WTC11 (cell line): ENCODE data around the gene HBG1. TPM values are rescaled to one million over a fixed set of nuclear protein-coding genes. Genes with fewer than 3 reads are reported as not detected.

ENCODE experiments used
- ATAC-seq: fragments of 200-7000 bp; cut with Tn5 transposase; 2 replicates; pipeline ENCODE4 v1.10.0; 2021; ENCODE audit warnings: mild to moderate bottlenecking, moderate library complexity
- CTCF ChIA-PET: fragments of 300-600 bp; sonication (Branson Sonifier 250); formaldehyde crosslinking; loops from one replicate; lab custom pipeline; 2021; ENCODE audit warnings: antibody characterized with exemption; lab: Charles Lee
- POLR2A ChIA-PET: fragments of 350-600 bp; sonication (Branson Sonifier 250); formaldehyde crosslinking; loops from one replicate; lab custom pipeline; 2021; ENCODE audit warnings: antibody characterized with exemption; lab: Charles Lee
- DNase-seq: peaks from one replicate; pipeline ENCODE4 v3.0.0; 2021; ENCODE audit warnings: low spot score
- H3K27ac Mint-ChIP-seq: 2 replicates; pipeline ENCODE4 v1.8.0; 2021; ENCODE audit warnings: mixed read lengths
- H3K27me3 Mint-ChIP-seq: 2 replicates; pipeline ENCODE4 v1.8.0; 2021; ENCODE audit warnings: low read depth, mild to moderate bottlenecking, moderate library complexity, mixed read lengths
- H3K36me3 Mint-ChIP-seq: 2 replicates; pipeline ENCODE4 v1.8.0; 2021; ENCODE audit warnings: mixed read lengths
- H3K4me1 Mint-ChIP-seq: 2 replicates; pipeline ENCODE4 v1.8.0; 2022; ENCODE audit warnings: mixed read lengths
- H3K4me3 Mint-ChIP-seq: 2 replicates; pipeline ENCODE4 v1.8.0; 2021; ENCODE audit warnings: mild to moderate bottlenecking, moderate library complexity, mixed read lengths
- H3K9me3 Mint-ChIP-seq: 2 replicates; pipeline ENCODE4 v1.8.0; 2021; ENCODE audit warnings: mixed read lengths
- ARID4B ChIP-seq: sonication (generic); formaldehyde crosslinking; IDR thresholded peaks from 2 replicates; pipeline ENCODE4 v1.8.0; 2023; ENCODE audit warnings: missing genetic modification reagents, mild to moderate bottlenecking, borderline replicate concordance
- E2F5 ChIP-seq: sonication (generic); formaldehyde crosslinking; IDR thresholded peaks from 2 replicates; pipeline ENCODE4 v1.8.1; 2022; ENCODE audit warnings: mild to moderate bottlenecking, moderate library complexity, missing genetic modification reagents
- FOXJ3 ChIP-seq: sonication (generic); formaldehyde crosslinking; IDR thresholded peaks from 2 replicates; pipeline ENCODE4 v1.9.0; 2021; ENCODE audit warnings: missing genetic modification reagents, mild to moderate bottlenecking, borderline replicate concordance
- HMGA2 ChIP-seq: fragments of 250-450 bp; sonication (Bioruptor Pico); IDR thresholded peaks from 2 replicates; pipeline ENCODE4 v1.4.0; 2021; ENCODE audit warnings: mild to moderate bottlenecking, moderate library complexity
- NR2C2 ChIP-seq: sonication (generic); formaldehyde crosslinking; IDR thresholded peaks from 2 replicates; pipeline ENCODE4 v1.8.0; 2022; ENCODE audit warnings: mild to moderate bottlenecking, missing genetic modification reagents
- OVOL2 ChIP-seq: fragments of 250-450 bp; sonication (Bioruptor Pico); IDR thresholded peaks from 2 replicates; pipeline ENCODE4 v1.9.0; 2021; ENCODE audit warnings: mild to moderate bottlenecking, borderline replicate concordance
- TEAD4 ChIP-seq: sonication (generic); formaldehyde crosslinking; IDR thresholded peaks from 2 replicates; pipeline ENCODE4 v1.8.0; 2022; ENCODE audit warnings: mild to moderate bottlenecking, missing genetic modification reagents
- TP53 ChIP-seq: sonication (generic); formaldehyde crosslinking; IDR thresholded peaks from 2 replicates; pipeline ENCODE4 v1.8.1; 2023; ENCODE audit warnings: mild to moderate bottlenecking, missing genetic modification reagents
- ZBTB21 ChIP-seq: sonication (generic); formaldehyde crosslinking; IDR thresholded peaks from 2 replicates; pipeline ENCODE4 v1.8.1; 2023; ENCODE audit warnings: mild to moderate bottlenecking, missing genetic modification reagents, borderline replicate concordance
- ZMAT4 ChIP-seq: fragments of 250-450 bp; sonication (Bioruptor Pico); IDR thresholded peaks from 2 replicates; pipeline ENCODE4 v1.9.0; 2021; ENCODE audit warnings: mild to moderate bottlenecking
- ZNF121 ChIP-seq: sonication (generic); formaldehyde crosslinking; IDR thresholded peaks from 2 replicates; pipeline ENCODE4 v1.8.0; 2023; ENCODE audit warnings: missing genetic modification reagents
- ZNF416 ChIP-seq: fragments of 250-450 bp; sonication (Bioruptor Pico); IDR thresholded peaks from 2 replicates; pipeline ENCODE4 v1.9.0; 2021; ENCODE audit warnings: mild to moderate bottlenecking, inconsistent platforms
- total RNA-seq: library from RNA; stranded (reverse); gene quantifications from 3 replicates; pipeline ENCODE4 v1.2.3, GENCODE V29; 2021
- TF ChIP-seq, protein P1 (sequence below): sonication (generic); formaldehyde crosslinking; IDR thresholded peaks from 2 replicates; pipeline ENCODE4 v1.8.1; 2022; ENCODE audit warnings: low read depth, missing genetic modification reagents, borderline replicate concordance
- TF ChIP-seq, protein P2 (sequence below): fragments of 200-600 bp; IDR thresholded peaks from 2 replicates; pipeline ENCODE4 v1.8.0; 2022; ENCODE audit warnings: antibody characterized with exemption
- TF ChIP-seq, protein P3 (sequence below): sonication (generic); formaldehyde crosslinking; IDR thresholded peaks from 2 replicates; pipeline ENCODE4 v1.8.0; 2023; ENCODE audit warnings: mild to moderate bottlenecking, missing genetic modification reagents

The HBG1 gene
- total RNA-seq, 1 experiment from 2014 or later: 3.4 TPM

- H3K27ac Mint-ChIP-seq: no peak overlapping the region
- POLR2A ChIA-PET: no interaction called here
- CTCF ChIA-PET: interaction anchor here (0.7 kb wide), 1 partner anchor 16 kb away, joined by 3 read pairs; no protein-coding TSS in a partner anchor
- no peaks in the 10 kb centered on the region for H3K27me3 Mint-ChIP-seq
- no peaks in the 10 kb centered on the region for H3K9me3 Mint-ChIP-seq
- H3K4me1 Mint-ChIP-seq: peaks cover 6% of the 10 kb centered on the region
- no peak for DNase-seq
- ATAC-seq: no peak
- H3K36me3 Mint-ChIP-seq: no peaks in the 10 kb centered on the region
- TF ChIP-seq E2F5 (CRISPR knock-in tag) (no peak), TEAD4 (no peak), ARID4B (CRISPR knock-in tag) (no peak), FOXJ3 (CRISPR knock-in tag) (no peak), HMGA2 (CRISPR knock-in tag) (no peak), ZNF416 (no peak), NR2C2 (CRISPR knock-in tag) (no peak), ZNF121 (CRISPR knock-in tag) (no peak), TP53 (no peak), OVOL2 (CRISPR knock-in tag) (no peak), ZMAT4 (CRISPR knock-in tag) (no peak), ZBTB21 (CRISPR knock-in tag) (no peak)
- TF ChIP-seq, protein P1, sequence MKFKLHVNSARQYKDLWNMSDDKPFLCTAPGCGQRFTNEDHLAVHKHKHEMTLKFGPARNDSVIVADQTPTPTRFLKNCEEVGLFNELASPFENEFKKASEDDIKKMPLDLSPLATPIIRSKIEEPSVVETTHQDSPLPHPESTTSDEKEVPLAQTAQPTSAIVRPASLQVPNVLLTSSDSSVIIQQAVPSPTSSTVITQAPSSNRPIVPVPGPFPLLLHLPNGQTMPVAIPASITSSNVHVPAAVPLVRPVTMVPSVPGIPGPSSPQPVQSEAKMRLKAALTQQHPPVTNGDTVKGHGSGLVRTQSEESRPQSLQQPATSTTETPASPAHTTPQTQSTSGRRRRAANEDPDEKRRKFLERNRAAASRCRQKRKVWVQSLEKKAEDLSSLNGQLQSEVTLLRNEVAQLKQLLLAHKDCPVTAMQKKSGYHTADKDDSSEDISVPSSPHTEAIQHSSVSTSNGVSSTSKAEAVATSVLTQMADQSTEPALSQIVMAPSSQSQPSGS (CRISPR knock-in tag): no peak
- TF ChIP-seq, protein P2, sequence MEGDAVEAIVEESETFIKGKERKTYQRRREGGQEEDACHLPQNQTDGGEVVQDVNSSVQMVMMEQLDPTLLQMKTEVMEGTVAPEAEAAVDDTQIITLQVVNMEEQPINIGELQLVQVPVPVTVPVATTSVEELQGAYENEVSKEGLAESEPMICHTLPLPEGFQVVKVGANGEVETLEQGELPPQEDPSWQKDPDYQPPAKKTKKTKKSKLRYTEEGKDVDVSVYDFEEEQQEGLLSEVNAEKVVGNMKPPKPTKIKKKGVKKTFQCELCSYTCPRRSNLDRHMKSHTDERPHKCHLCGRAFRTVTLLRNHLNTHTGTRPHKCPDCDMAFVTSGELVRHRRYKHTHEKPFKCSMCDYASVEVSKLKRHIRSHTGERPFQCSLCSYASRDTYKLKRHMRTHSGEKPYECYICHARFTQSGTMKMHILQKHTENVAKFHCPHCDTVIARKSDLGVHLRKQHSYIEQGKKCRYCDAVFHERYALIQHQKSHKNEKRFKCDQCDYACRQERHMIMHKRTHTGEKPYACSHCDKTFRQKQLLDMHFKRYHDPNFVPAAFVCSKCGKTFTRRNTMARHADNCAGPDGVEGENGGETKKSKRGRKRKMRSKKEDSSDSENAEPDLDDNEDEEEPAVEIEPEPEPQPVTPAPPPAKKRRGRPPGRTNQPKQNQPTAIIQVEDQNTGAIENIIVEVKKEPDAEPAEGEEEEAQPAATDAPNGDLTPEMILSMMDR: no peak
- TF ChIP-seq, protein P3, sequence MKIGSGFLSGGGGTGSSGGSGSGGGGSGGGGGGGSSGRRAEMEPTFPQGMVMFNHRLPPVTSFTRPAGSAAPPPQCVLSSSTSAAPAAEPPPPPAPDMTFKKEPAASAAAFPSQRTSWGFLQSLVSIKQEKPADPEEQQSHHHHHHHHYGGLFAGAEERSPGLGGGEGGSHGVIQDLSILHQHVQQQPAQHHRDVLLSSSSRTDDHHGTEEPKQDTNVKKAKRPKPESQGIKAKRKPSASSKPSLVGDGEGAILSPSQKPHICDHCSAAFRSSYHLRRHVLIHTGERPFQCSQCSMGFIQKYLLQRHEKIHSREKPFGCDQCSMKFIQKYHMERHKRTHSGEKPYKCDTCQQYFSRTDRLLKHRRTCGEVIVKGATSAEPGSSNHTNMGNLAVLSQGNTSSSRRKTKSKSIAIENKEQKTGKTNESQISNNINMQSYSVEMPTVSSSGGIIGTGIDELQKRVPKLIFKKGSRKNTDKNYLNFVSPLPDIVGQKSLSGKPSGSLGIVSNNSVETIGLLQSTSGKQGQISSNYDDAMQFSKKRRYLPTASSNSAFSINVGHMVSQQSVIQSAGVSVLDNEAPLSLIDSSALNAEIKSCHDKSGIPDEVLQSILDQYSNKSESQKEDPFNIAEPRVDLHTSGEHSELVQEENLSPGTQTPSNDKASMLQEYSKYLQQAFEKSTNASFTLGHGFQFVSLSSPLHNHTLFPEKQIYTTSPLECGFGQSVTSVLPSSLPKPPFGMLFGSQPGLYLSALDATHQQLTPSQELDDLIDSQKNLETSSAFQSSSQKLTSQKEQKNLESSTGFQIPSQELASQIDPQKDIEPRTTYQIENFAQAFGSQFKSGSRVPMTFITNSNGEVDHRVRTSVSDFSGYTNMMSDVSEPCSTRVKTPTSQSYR (CRISPR knock-in tag): no peak
- H3K4me3 Mint-ChIP-seq: no peak overlapping the region
Measured at GRCh38 chr11:5275369-5276110, 25.9 kb upstream of the HBG1 start.
